Nephron progenitor cell (in vitro differentiated cells): ENCODE measurements around the gene HOATZ.
A peak's percentile ranks its signal among the peaks of the same experiment; 100 is the strongest.

Experiments
- DNase-seq: peaks from one replicate; pipeline ENCODE4 v3.0.0; 2021
- H3K27ac Mint-ChIP-seq: 2 replicates; pipeline ENCODE4 v1.8.0; 2021; ENCODE audit warnings: mild to moderate bottlenecking, moderate library complexity, mixed read lengths
- H3K27me3 Mint-ChIP-seq: 2 replicates; pipeline ENCODE4 v1.8.0; 2021; ENCODE audit warnings: mild to moderate bottlenecking, low read depth, mixed read lengths; ENCODE audit not compliant: poor library complexity
- H3K36me3 Mint-ChIP-seq: 2 replicates; pipeline ENCODE4 v1.8.0; 2021; ENCODE audit warnings: low read depth, mixed read lengths
- H3K4me1 Mint-ChIP-seq: 2 replicates; pipeline ENCODE4 v1.8.0; 2021; ENCODE audit warnings: mixed read lengths
- H3K4me3 Mint-ChIP-seq: 2 replicates; pipeline ENCODE4 v1.8.0; 2021; ENCODE audit warnings: mild to moderate bottlenecking, moderate library complexity, mixed read lengths
- H3K9me3 Mint-ChIP-seq: 2 replicates; pipeline ENCODE4 v1.8.0; 2021; ENCODE audit warnings: mild to moderate bottlenecking, moderate library complexity, mixed read lengths
- CTCF ChIP-seq: fragments of 200-600 bp; sonication (generic); IDR thresholded peaks from 2 replicates; pipeline ENCODE4 v1.5.0; 2021; ENCODE audit warnings: antibody characterized with exemption

The HOATZ gene

GRCh38 chr11:111575740-111576139 is 61.2 kb downstream of the HOATZ start:
- Mint-ChIP-seq H3K9me3 (no peaks in the 10 kb centered on the region), H3K27ac (no peak overlapping the region), H3K27me3 (no peaks in the 10 kb centered on the region), H3K36me3 (no peaks in the 10 kb centered on the region), H3K4me3 (no peak overlapping the region), H3K4me1 (peaks cover 24% of the 10 kb centered on the region)
- no peak for TF ChIP-seq CTCF
- no peak for DNase-seq

GRCh38 chr11:111577821-111578220 is 63.2 kb downstream of the HOATZ start:
- Mint-ChIP-seq H3K27ac (no peak overlapping the region), H3K36me3 (no peaks in the 10 kb centered on the region), H3K9me3 (no peaks in the 10 kb centered on the region), H3K4me3 (no peak overlapping the region), H3K4me1 (peaks cover 17% of the 10 kb centered on the region), H3K27me3 (no peaks in the 10 kb centered on the region)
- no peak for TF ChIP-seq CTCF
- no peak for DNase-seq

- H3K4me3 Mint-ChIP-seq = no peak overlapping the region
- no peak for DNase-seq
- no peak overlapping the region for H3K27ac Mint-ChIP-seq
- no peaks in the 10 kb centered on the region for H3K36me3 Mint-ChIP-seq
- no peaks in the 10 kb centered on the region for H3K27me3 Mint-ChIP-seq
- H3K9me3 Mint-ChIP-seq = no peaks in the 10 kb centered on the region
- no peak for TF ChIP-seq CTCF
- no peaks in the 10 kb centered on the region for H3K4me1 Mint-ChIP-seq
These were observed 66.8 kb downstream of the HOATZ start for GRCh38 chr11:111581341-111581740.

GRCh38 chr11:111582163-111582562 is 67.6 kb downstream of the HOATZ start:
- no peak for DNase-seq
- Mint-ChIP-seq H3K27me3 (no peaks in the 10 kb centered on the region), H3K27ac (no peak overlapping the region), H3K36me3 (no peaks in the 10 kb centered on the region), H3K4me1 (no peaks in the 10 kb centered on the region), H3K9me3 (peaks cover 4% of the 10 kb centered on the region), H3K4me3 (no peak overlapping the region)
- TF ChIP-seq CTCF = no peak

GRCh38 chr11:111582881-111583280 is 68.3 kb downstream of the HOATZ start:
- TF ChIP-seq CTCF = no peak

GRCh38 chr11:111585371-111585770 is 70.8 kb downstream of the HOATZ start:
- Mint-ChIP-seq H3K9me3 (peaks cover 13% of the 10 kb centered on the region), H3K36me3 (no peaks in the 10 kb centered on the region), H3K27me3 (no peaks in the 10 kb centered on the region), H3K4me1 (no peaks in the 10 kb centered on the region), H3K4me3 (no peak overlapping the region), H3K27ac (no peak overlapping the region)
- TF ChIP-seq CTCF = no peak
- DNase-seq = no peak

More at GRCh38 chr11:111582881-111583280, 68.3 kb downstream of the HOATZ start:
- no peak for DNase-seq
- Mint-ChIP-seq H3K27ac (peak overlapping the region; percentile 40), H3K27me3 (no peaks in the 10 kb centered on the region), H3K9me3 (peaks cover 5% of the 10 kb centered on the region), H3K4me1 (no peaks in the 10 kb centered on the region), H3K36me3 (no peaks in the 10 kb centered on the region), H3K4me3 (no peak overlapping the region)
